Ureter (tissue), 1 donor: Measurements from ENCODE around the gene MCEMP1. TPM values are rescaled to one million over a fixed set of nuclear protein-coding genes. Genes with fewer than 3 reads are reported as not detected.

ENCODE experiments used
- DNase-seq: peaks from one replicate; pipeline ENCODE4 v3.0.0-alpha.2; 2020; ENCODE audit warnings: low spot score
- total RNA-seq: library from RNA; stranded (reverse); gene quantifications from one replicate; pipeline ENCODE4 v1.2.4, GENCODE V29; 2023
- donor health status: DM: yes; HTN: yes; CAD: no.

Gene MCEMP1, protein sequence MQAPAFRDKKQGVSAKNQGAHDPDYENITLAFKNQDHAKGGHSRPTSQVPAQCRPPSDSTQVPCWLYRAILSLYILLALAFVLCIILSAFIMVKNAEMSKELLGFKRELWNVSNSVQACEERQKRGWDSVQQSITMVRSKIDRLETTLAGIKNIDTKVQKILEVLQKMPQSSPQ
- not detected for total RNA-seq

DNA sequence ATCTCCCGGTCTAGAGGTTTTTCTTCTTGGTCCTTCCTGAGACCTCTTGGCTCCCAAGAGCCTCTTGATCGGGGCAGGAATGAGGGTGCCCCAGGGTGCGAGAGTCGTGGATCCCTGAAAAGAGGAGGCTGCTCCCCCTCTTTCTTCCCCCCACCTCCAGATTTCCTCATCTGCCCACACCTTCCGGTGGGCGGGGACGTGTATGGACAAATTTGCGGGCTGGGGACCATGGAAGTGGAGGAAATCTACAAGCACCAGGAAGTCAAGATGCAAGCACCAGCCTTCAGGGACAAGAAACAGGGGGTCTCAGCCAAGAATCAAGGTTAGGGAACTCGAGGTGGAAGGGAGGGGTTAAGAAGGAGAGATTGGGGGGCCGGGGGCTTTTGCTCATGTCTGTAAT is at the start of gene MCEMP1:
TSS of gene MCEMP1 (plus strand) at position 237 of the 400 bp plus-strand sequence. CDS start at position 268, 31 bp downstream.
- no peak for DNase-seq

DNA sequence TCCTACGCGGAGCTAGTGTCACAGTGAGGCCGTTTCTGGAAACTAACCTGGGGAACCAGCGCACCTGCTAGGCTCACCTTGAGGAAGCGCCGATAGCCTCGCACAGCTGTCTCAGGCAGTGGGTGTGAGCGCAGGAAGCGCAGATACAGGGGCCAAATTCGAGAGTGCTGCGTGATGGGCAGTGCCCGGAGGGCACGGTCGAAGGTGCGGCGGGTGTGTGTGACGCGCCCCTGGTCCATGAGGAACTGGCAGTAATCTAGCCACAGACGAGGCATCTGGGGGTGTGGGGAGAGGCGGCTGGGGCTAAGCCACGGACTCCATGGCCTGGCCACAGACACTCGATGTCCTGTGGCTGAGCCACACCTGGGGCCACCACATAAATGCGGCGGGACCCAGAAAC is 49.7 kb upstream of the MCEMP1 start:
- DNase-seq, result no peak

DNA sequence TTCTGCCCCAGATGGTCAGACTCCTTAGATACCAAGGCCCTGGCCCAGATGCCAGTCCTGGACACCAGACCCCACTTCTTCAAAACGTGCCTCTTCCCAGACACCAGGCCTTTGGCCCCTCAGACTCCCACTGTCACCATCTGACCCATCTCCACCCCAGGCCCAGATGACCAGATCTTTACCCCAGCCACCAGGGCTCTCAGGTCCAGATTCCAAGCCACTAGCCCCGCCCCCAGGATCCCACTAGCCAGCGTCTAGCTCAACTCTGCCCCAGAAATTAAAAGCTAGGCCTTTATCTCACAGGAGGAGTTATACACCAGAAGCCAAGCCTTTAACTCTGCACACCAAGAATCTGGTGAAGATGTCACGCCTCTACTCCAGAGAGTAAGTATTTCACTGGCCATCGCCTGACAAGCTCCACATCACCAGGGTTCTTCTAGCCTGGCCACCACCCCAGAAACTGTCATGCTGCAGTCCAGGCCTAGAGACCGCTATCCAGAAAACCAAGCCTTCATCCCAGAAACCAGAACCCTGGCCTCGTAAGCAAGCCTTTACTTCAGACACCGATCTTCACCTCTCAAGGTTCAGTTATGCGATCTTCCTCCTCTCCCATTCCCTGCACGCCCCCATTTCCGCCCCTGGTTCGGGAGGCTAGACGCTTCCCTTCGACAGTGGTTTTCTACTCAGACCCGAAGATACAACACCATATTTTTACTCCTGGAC is 48.1 kb upstream of the MCEMP1 start:
- DNase-seq, result no peak

DNA sequence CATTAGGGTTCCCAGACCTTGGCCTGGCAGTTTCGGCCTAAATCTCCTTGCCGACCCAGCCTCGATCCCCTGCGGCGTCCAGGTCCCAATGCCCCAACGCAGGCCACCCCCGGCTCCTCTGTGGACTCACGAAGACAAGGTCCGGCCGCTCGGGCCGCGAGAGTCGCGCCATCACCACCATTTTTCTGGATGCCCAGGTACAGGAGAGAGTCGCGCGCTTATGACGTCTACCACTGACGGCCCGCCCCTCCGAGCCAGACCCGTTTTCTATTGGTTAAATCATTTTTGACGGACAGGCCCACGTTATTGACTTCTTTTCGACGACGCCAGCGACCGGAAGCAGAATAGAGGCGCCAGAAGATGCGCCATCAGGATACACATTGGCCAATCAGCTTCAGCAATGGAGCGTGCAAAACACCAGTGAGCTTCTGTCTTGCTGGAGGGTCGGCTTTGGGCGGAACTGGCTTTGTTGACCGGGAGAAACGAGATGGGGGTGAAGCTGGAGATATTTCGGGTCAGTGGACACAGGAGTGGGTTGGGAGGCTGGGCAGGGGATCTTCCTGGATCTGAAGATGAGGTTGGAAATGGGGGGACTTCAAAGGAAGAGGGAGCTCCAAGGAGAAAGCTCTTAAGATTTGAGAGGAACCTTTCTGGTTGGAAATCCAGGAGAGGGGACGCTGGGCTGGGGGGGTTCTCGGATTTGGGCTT is 47.4 kb upstream of the MCEMP1 start, which contains the start of the genes PET100 and XAB2:
TSS of gene PET100 (plus strand) at position 447 of the 708 bp plus-strand sequence. CDS start at position 488, 41 bp downstream.
TSS of gene XAB2 (minus strand) at position 199 of the 708 bp plus-strand sequence. CDS start at position 181, 18 bp downstream.
- peak; percentile 98 for DNase-seq

DNA sequence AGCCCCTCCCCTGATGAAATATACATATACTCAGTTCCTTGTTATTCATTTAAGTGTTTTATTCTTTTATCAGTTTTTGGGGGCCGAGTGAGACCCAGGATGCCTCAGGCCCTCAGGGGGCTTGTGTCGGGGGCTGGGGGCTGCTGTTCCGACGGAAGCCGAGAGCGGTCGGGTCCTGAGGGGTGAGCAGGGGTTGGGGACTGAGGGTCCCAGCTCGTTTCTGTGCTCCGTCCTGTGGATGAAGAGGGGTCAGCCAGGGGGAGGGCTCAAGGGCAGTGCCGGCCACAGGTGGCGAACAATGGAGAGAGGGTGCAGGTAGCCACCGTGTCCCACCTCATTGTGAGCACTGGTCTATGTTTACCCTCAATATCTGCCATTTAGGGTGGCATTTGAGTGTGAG is 45.3 kb upstream of the MCEMP1 start:
- no peak for DNase-seq

DNA sequence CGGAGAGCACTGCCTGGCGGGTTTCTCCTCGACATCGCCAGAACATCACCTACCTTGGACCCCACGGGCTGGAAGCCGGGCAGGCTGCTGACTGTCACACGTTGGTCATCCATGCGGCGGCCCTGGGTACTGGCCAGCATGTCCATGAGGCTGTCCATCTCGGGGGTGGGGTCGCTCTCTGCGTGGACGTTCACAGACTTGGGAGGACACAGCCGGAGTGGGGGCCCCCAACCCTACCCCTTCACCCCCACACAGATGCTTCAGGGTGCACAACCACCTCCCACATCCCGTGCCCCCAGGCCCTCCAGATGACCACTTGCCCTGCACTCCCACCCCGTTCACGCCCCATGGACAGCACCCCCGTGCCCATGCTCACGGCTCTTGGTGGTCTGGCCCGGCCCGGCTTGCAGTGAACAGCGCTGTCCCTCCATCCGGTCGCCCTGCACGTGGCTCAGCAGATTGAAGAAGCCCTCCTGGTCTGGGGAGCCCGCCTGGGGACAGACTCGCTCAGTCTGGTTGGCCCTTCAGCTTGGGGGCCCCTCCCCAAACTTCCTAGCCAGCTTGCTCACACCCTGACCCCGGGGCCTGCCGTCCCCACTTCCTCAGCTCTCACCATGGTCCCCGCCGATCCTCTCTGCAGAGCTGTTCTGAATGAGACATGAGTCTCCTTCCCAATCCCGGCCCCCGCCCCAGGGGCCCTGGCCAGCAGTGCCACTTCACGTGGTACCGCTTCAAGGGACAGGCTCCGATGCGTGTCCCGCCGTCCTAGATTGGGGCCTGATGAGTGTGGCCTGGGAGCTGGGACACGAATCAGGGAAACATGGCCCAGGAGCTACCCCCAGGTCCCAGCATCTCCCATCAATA is 44.3 kb upstream of the MCEMP1 start:
- DNase-seq, result no peak

DNA sequence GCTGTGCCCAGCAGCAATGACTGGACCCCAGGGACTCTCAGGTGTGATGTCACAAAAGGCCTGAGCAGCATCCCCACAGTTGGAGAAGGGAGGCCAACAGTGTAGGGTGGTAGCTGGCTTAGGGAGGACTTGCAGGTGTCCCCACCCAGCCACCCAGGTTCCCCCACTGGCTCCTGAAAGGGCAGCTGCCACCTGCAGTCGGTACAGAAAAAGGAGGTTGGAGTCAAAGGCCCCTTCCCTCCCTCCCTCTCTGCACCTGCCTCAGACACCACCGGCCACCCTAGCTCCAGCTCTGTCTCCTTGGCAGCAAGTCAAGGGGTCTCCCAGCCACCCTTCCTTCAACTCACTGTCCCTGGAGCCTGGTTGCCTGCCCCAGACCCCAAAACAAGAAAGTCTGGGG is 43.2 kb upstream of the MCEMP1 start, which contains the start of gene PCP2:
TSS of gene PCP2 (minus strand) at position 22 of the 400 bp plus-strand sequence. CDS start 262 bp downstream, outside the sequence.
- DNase-seq, result no peak

DNA sequence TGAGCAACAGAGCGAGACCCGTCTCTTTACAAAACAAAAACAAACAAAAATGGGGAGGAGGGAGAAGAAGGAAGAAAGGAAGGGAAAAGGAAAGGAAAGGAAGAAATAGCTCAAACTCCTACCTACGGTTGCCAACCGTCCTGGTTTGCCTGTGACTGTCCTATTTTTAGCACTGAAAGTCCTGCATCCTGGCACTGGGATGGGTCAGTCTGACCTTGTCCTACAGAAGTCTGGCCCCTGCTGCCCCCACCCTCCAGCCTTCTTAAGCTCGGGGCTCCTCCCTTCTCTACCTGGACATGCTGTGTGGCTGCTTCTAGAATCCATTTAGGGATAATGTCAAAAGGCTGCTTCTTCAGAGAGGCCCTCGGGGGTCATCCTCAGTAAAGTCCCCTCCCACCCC is 41.2 kb upstream of the MCEMP1 start:
- DNase-seq, result no peak

DNA sequence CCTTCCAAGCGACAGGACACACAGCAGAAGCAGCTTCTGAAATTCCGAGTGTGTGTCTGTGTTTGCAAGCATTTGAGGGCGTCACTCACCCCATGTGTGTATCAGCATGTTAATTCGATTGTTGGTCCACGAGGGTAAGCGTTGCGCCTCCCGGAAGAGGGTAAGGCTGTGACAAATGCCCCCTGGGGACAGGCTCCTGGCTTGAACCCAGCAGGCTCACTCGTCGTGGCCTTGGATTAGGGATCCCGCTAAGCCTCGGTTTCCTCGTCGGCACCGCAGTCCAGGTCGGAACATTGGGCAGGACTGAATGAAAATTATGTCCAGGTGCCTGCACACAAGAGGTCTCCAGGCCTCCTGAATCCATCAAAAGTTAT is 40.6 kb upstream of the MCEMP1 start:
- DNase-seq, result no peak

DNA sequence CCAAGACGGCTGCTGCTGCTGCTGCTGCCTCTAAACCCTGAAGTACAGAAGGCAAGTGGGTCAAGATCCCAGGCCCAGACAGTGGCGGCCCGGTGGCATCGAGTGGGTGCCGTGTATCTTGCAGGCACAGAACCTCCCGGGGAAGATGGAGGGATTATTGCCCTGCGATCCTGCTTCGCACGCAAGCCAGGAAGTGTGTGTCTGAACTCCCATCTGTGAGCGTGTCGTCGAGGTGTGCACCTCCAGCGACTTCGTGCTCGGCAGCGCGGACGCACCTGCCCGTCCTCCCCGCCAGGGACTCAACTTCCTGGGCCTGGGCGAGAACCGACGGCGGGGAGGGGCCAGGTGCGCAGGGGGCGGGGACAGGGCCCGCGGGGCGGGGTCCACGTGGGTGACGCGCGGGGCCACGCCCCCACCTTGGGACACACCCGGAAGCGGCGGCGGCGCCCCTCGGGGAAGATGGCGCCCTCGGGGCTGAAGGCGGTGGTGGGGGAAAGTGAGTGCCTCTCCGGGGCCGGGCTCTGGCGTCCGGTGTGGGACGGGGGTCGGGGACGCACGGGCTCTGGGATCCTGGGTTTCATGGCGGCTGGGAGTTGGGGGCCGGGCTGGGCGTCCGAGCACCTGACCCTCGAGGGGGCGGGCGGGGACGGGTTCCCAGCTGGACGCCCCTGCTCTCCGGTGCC is 40.1 kb upstream of the MCEMP1 start, which contains the start of gene STXBP2:
TSS of gene STXBP2 (plus strand) at position 420 of the 683 bp plus-strand sequence. CDS start at position 460, 40 bp downstream.
- DNase-seq, result peak; percentile 86

DNA sequence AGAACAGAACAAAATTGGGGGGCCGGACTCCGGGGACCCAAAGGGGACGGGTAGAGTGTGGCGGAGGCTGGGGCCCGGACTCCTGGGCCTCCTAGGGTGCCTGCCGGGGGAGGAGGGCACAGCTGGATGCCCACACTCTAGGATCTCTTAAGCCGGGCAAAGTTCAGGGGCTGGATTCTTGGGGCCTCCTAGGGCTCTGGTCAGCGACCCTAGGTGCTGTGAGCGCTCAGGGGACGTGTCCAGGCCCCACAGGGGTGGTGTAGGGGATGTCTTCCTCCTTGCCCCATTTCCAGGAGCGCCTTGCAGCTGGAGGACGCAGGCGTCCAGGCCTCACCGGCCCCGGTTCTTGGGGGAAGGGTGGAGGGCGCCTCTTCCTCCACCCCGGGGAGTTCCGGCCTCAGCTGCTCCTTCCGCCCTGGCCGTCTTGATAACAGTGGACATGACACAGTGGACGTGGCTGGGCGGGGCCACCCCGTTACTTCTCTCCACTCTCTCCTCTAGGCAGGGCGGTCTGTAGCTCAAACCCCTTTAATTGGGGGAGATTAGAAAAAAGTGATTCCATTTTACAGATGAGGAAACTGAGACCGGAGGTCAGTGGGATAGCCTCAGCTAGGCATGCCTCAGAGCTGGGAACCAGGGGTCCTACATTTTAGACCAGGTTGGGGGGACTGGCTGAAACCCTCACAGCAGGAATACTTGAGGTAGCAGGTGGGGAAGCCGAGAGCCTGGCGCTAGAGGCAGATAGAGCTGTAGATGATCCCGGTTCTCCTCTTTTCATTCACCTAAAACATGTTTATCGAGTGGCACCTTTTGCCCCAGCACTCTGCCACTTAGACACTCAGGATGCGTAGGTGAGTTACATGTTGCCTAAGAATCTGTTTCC is 39.3 kb upstream of the MCEMP1 start:
- no peak for DNase-seq

DNA sequence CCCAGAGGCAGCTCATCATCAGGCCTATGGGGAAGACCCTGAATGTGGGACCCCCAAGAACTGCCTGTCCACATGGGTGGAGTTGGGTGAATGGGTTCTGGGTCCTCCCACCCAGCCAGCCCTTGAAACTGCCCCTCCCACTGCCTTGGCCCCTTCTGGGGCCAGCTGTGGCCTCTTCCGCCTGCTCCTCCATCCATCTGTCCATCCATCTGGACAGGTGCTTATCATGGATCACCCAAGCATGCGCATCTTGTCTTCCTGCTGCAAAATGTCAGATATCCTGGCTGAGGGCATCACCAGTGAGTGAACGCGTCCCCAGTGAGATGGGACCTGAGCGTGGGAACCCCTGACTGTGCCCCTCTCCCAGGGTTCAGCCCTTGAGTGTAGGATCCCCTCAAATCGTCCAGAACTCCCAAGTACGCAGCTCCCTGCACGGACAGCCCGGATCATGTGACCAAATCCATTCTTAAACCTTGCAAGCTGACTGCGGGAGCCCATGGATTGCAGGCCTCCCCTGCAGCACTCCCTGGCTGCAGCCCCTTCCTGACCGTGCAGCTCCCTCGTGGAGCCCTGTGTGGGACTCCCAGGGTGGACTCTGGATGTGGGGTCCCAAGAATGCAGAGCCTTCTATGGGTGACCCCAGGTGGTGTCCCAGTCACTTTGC is 38.0 kb upstream of the MCEMP1 start:
- DNase-seq, result no peak

DNA sequence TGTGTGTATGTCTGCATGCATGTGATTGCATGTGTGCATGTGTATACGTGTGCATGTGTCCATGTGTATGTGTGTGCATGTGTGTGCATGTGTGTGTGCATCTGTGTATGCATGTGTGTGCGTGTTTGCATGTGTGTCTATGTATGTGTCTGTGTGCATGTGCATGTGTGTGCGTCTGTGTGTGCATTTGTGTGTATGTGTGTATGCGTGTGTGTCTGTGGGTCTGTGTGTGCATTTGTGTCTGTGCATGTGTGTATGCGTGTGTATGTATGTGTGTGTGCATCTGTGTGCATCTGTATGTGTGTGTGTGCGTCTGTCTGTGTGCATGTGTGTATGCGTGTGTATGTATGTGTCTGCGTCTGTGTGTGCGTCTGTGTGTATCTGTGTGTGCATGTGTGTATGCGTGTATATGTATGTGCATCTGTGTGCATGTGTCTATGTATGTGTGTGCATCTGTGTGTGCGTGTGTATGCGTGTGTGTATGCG is 37.0 kb upstream of the MCEMP1 start:
- no peak for DNase-seq

DNA sequence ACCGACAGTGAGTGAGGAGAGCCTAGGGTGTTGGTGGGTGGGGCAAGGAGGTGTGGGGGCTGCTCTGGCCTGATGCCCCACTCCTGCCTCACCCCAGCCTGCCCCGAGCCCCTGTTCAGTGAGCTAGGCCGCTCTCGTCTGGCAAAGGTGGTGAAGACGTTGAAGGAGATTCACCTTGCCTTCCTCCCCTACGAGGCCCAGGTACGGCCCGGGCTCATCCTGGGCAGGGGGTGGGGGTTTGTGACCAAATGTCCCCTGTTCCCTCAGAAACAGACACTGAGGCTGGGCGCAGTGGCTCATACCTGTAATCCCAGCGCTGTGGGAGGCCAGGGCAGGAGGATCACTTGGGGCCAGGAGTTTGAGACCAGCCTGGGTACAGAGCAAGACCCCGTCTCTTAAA is 36.1 kb upstream of the MCEMP1 start:
- no peak for DNase-seq

DNA sequence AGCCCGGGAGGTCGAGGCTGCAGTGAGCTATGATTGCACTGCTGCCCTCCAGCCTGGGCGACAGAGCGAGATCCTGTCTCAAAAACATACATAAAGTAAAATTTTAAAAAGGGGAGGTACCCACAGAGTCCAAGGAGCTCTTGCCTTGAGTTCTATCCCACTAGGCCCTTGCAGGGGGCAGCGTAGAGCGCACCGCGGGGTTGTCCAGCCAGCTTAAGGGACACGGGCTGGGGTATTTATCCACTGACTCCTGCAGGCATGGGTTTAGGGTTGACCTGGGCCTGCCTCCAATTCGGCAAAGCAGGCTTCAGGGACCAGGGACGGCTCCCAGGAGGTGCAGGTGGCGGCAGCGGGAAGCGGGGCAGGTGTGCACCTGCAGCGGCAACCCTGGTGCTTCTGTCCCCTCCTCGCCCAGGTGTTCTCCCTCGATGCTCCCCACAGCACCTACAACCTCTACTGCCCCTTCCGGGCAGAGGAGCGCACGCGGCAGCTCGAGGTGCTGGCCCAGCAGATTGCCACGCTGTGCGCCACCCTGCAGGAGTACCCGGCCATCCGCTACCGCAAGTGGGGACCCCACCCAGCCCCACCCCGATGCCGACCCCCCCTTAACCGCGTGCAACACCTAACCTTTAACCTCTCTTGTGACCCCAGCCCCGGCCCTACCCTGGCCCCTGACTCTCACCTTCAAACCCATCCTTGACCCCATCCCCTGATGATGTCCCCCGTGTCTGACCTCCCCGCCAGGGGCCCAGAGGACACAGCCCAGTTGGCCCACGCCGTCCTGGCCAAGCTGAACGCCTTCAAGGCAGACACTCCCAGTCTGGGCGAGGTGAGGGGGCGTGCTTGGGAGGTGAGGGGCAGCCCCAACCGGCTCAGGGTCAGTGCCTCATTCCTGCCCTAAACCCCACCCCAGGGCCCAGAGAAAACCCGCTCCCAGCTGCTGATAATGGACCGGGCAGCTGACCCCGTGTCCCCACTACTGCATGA is 35.3 kb upstream of the MCEMP1 start:
- DNase-seq, result no peak

DNA sequence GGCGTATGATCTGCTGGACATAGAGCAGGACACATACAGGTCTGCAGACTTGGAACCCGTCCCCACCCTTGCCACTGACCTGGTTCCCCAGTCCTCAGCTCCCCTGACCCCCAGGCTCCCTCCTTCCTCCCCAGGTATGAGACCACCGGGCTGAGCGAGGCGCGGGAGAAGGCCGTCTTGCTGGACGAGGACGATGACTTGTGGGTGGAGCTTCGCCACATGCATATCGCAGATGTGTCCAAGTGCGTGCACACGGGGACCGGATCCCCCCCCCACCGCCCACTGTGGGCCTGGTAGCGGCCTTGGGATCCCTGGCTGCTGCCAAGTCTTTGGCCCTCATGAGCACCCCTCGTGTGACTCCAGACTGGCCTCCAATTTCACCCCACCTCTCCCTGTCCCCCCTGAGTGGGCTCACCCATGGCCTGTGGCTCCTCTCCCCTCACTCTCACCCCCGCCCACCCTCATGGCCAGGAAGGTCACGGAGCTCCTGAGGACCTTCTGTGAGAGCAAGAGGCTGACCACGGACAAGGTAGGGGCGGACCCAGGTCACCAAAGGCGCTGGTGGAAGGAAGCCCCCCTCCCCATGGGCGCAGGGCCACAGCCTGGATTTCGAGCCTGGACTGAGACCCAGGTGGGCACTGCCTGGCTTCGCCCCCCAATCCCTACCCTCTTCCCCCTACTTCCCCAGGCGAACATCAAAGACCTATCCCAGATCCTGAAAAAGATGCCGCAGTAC is 34.4 kb upstream of the MCEMP1 start:
- DNase-seq, result no peak

DNA sequence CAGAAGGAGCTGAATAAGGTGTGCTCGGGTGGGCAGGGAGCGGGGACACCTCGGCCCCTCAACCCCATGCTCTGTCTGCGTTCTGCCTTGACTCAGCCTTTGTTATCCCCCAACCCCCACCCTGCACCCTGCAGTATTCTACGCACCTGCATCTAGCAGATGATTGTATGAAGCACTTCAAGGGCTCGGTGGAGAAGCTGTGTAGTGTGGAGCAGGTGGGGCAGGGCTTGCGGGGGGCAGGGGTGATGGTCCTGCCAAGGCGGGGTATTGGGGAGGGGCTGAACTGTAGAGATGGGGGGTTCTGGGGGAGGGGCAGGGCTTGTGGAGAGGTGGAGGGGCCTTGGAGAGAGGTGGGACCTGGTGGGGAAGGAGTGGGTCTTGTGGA is 33.9 kb upstream of the MCEMP1 start:
- no peak for DNase-seq
